Neural cell (in vitro differentiated cells): Measurements from ENCODE around the gene DCC. TPM values are rescaled to one million over a fixed set of nuclear protein-coding genes. Genes with fewer than 3 reads are reported as not detected.
A peak's percentile ranks its signal among the peaks of the same experiment; 100 is the strongest.

Experiments
- H2AFZ ChIP-seq: fragments of 200-600, 300-800 bp; sonication (generic), shearing (Covaris generic); 2 replicates; pipeline ENCODE4 v1.6.0; 2014; ENCODE audit warnings: low read depth, mild to moderate bottlenecking, antibody characterized with exemption, low read length, moderate library complexity
- H3F3A ChIP-seq: fragments of 200-600 bp; shearing (Covaris generic); 2 replicates; pipeline ENCODE4 v1.6.1; 2016; ENCODE audit warnings: mild to moderate bottlenecking, moderate library complexity, mixed read lengths, antibody characterized with exemption, low read length; ENCODE audit not compliant: insufficient read depth, poor library complexity, severe bottlenecking
- H3K27ac ChIP-seq: fragments of 200-600, 300-800 bp; sonication (generic), shearing (Covaris generic); 2 replicates; pipeline ENCODE4 v1.5.1; 2014; ENCODE audit warnings: mild to moderate bottlenecking, low read length, moderate library complexity
- H3K27me3 ChIP-seq: fragments of 300-800, 200-600 bp; sonication (generic), shearing (Covaris generic); 2 replicates; pipeline ENCODE4 v1.6.0; 2014; ENCODE audit warnings: mild to moderate bottlenecking, low read depth, low read length, moderate library complexity; ENCODE audit not compliant: insufficient read depth
- H3K36me3 ChIP-seq: fragments of 300-800, 200-600 bp; sonication (generic), shearing (Covaris generic); 2 replicates; pipeline ENCODE4 v1.5.1; 2014; ENCODE audit warnings: mild to moderate bottlenecking, antibody characterized with exemption, low read length, moderate library complexity; ENCODE audit not compliant: insufficient read depth
- H3K4me2 ChIP-seq: fragments of 300-800, 200-600 bp; sonication (generic), shearing (Covaris generic); 2 replicates; pipeline ENCODE4 v1.6.0; 2014; ENCODE audit warnings: mild to moderate bottlenecking, low read length
- H3K4me3 ChIP-seq: fragments of 300-800, 200-600 bp; sonication (generic), shearing (Covaris generic); 2 replicates; pipeline ENCODE4 v1.5.1; 2014; ENCODE audit warnings: mild to moderate bottlenecking, low read length, moderate library complexity
- H3K79me2 ChIP-seq: fragments of 200-600 bp; shearing (Covaris generic); replicated peaks from 2 replicates; pipeline ENCODE4 v1.6.0; 2014; ENCODE audit warnings: mild to moderate bottlenecking, low read length, moderate library complexity; ENCODE audit not compliant: insufficient read depth
- H3K9ac ChIP-seq: fragments of 300-800, 200-600 bp; sonication (generic), shearing (Covaris generic); 2 replicates; pipeline ENCODE4 v1.6.1; 2016; ENCODE audit warnings: mild to moderate bottlenecking, low read length, mixed read lengths
- H3K9me2 ChIP-seq: fragments of 200-600 bp; shearing (Covaris generic); 2 replicates; pipeline ENCODE4 v1.6.1; 2016; ENCODE audit warnings: mild to moderate bottlenecking, low read length, mixed read lengths; ENCODE audit not compliant: insufficient read depth
- H3K9me3 ChIP-seq: fragments of 200-600, 300-800 bp; sonication (generic), shearing (Covaris generic); 2 replicates; pipeline ENCODE4 v1.6.1; 2016; ENCODE audit warnings: mild to moderate bottlenecking, mixed run types, low read length, moderate library complexity, mixed read lengths
- H4K20me1 ChIP-seq: fragments of 200-600 bp; shearing (Covaris generic); 2 replicates; pipeline ENCODE4 v1.6.1; 2016; ENCODE audit warnings: mild to moderate bottlenecking, mixed run types; ENCODE audit not compliant: insufficient read depth
- EP300 ChIP-seq: fragments of 450-650 bp; conservative IDR thresholded peaks from 2 replicates; pipeline ENCODE4 v1.6.1; 2014; ENCODE audit warnings: antibody characterized with exemption, mild to moderate bottlenecking, moderate library complexity; ENCODE audit not compliant: poor library complexity, severe bottlenecking
- EZH2 ChIP-seq: fragments of 200-600, 300-800 bp; shearing (Covaris generic), sonication (generic); IDR thresholded peaks from 2 replicates; pipeline ENCODE4 v1.6.1; 2014; ENCODE audit warnings: antibody characterized with exemption, low read length, borderline replicate concordance, mild to moderate bottlenecking; ENCODE audit not compliant: insufficient read depth, poor library complexity, severe bottlenecking
- POLR2AphosphoS5 ChIP-seq: IDR thresholded peaks from 2 replicates; pipeline ENCODE4 v1.6.1; 2012
- RAD21 ChIP-seq: fragments of 450-650 bp; conservative IDR thresholded peaks from 2 replicates; pipeline ENCODE4 v1.6.1; 2014; ENCODE audit warnings: antibody characterized with exemption, mild to moderate bottlenecking, moderate library complexity
- REST ChIP-seq: IDR thresholded peaks from 2 replicates; pipeline ENCODE4 v1.6.1; 2012; ENCODE audit warnings: borderline replicate concordance
- SMC3 ChIP-seq: fragments of 450-650 bp; conservative IDR thresholded peaks from 2 replicates; pipeline ENCODE4 v1.6.1; 2014; ENCODE audit warnings: antibody characterized with exemption, mild to moderate bottlenecking, moderate library complexity; ENCODE audit not compliant: poor library complexity
- TAF1 ChIP-seq: IDR thresholded peaks from 2 replicates; pipeline ENCODE4 v1.6.1; 2012; ENCODE audit warnings: low read depth
- polyA plus RNA-seq: library from polyadenylated mRNA; depleted of rRNA; stranded (reverse); fragments of >200 nt; gene quantifications from 2 replicates; pipeline ENCODE4 v1.2.3, GENCODE V29; 2014
- TF ChIP-seq, protein P1 (sequence below): fragments of 450-650 bp; IDR thresholded peaks from 2 replicates; pipeline ENCODE4 v1.5.1; 2014; ENCODE audit warnings: antibody characterized with exemption, mild to moderate bottlenecking, moderate library complexity; ENCODE audit not compliant: poor library complexity, severe bottlenecking

Gene DCC
- polyA plus RNA-seq, 1 donor from 2014 or later, result 40.7 TPM

- TF ChIP-seq POLR2AphosphoS5 (no peak), REST (peak; percentile 74), EP300 (no peak), EZH2 (no peak)
- H3K36me3 ChIP-seq, result no peaks in the 10 kb centered on the region
- no peaks in the 10 kb centered on the region for H4K20me1 ChIP-seq
- H3K9ac ChIP-seq, result no peak overlapping the region
- no peak overlapping the region for H3K4me2 ChIP-seq
- no peak overlapping the region for H2AFZ ChIP-seq
- no peaks in the 10 kb centered on the region for H3K27me3 ChIP-seq
- peak overlapping the region; percentile 0 for H3K27ac ChIP-seq
- H3F3A ChIP-seq, result no peaks in the 10 kb centered on the region
- no peak overlapping the region for H3K4me3 ChIP-seq
- H3K9me3 ChIP-seq, result no peaks in the 10 kb centered on the region
- H3K79me2 ChIP-seq, result no peaks in the 10 kb centered on the region
- H3K9me2 ChIP-seq, result no peaks in the 10 kb centered on the region
Measured at GRCh38 chr18:53402670-53403069, 1062.7 kb downstream of the DCC start.

- H3K79me2 ChIP-seq, result no peaks in the 10 kb centered on the region
- H3F3A ChIP-seq, result no peaks in the 10 kb centered on the region
- no peaks in the 10 kb centered on the region for H4K20me1 ChIP-seq
- H3K9ac ChIP-seq, result no peak overlapping the region
- no peak overlapping the region for H3K27ac ChIP-seq
- no peaks in the 10 kb centered on the region for H3K36me3 ChIP-seq
- TF ChIP-seq, protein P1, sequence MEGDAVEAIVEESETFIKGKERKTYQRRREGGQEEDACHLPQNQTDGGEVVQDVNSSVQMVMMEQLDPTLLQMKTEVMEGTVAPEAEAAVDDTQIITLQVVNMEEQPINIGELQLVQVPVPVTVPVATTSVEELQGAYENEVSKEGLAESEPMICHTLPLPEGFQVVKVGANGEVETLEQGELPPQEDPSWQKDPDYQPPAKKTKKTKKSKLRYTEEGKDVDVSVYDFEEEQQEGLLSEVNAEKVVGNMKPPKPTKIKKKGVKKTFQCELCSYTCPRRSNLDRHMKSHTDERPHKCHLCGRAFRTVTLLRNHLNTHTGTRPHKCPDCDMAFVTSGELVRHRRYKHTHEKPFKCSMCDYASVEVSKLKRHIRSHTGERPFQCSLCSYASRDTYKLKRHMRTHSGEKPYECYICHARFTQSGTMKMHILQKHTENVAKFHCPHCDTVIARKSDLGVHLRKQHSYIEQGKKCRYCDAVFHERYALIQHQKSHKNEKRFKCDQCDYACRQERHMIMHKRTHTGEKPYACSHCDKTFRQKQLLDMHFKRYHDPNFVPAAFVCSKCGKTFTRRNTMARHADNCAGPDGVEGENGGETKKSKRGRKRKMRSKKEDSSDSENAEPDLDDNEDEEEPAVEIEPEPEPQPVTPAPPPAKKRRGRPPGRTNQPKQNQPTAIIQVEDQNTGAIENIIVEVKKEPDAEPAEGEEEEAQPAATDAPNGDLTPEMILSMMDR, result no peak
- no peak for TF ChIP-seq EP300
- no peak for TF ChIP-seq REST
- no peak for TF ChIP-seq RAD21
- no peak for TF ChIP-seq POLR2AphosphoS5
- TF ChIP-seq EZH2, result no peak
- no peak for TF ChIP-seq SMC3
- no peak for TF ChIP-seq TAF1
- H3K9me3 ChIP-seq, result no peaks in the 10 kb centered on the region
- no peak overlapping the region for H3K4me3 ChIP-seq
- H2AFZ ChIP-seq, result no peak overlapping the region
- no peak overlapping the region for H3K4me2 ChIP-seq
- H3K9me2 ChIP-seq, result no peaks in the 10 kb centered on the region
- no peaks in the 10 kb centered on the region for H3K27me3 ChIP-seq
Measured at GRCh38 chr18:53408271-53408670, 1068.3 kb downstream of the DCC start.
